ENCODE data around the gene IL10. TPM values are rescaled to one million over a fixed set of nuclear protein-coding genes. Genes with fewer than 3 reads are reported as not detected.

Gene IL10
- total and polyA plus RNA-seq, 11 donors, result 0.27 to 5.0 (median 0.88) TPM; not detected in 1

DNA sequence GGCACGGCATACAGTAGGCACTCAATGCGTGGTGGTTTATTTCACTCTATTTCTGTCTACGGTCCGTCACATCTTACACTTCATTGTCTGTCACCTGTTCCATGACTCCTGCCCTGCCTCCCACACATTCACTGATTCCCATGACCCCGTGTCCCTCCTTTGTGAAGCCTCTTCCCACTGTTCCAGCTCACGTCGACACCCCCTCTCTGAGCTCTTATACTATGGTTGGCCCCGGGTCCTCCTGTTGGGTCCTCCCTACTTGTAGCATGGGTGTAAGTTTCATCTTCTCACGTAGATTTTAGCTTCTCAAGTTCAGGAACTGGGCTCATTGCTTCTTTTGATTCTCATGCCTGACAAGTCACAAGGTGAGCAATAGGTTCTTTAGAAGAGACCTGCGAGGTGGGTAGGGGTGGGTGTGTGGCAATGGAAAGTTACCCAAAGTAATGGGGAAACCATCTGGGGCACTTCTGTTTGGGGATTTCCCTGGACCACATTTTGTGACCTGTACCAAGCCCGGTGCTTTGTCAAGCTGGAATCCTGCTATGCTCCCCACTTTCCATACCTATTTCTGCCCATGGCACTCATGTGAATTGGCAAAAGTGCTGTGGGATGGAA, 22.1 kb upstream of the IL10 start:
- H3K4me3 ChIP-seq, result no peak overlapping the region
- H3K27me3 ChIP-seq, result no peaks in the 10 kb centered on the region
- DNase-seq (no peak), ATAC-seq (no peak)
- no peaks in the 10 kb centered on the region for H3K36me3 ChIP-seq
- 89 to 93% (median 91%) methylated on average over 11 of the region's 11 CpGs for WGBS, 4 donors
- H3K27ac ChIP-seq, result no peak overlapping the region
- no peaks in the 10 kb centered on the region for H3K9me3 ChIP-seq
- peaks cover 0 to 23% (median 0%) of the 10 kb centered on the region in 12 donors for H3K4me1 ChIP-seq
- TF ChIP-seq, protein P1, sequence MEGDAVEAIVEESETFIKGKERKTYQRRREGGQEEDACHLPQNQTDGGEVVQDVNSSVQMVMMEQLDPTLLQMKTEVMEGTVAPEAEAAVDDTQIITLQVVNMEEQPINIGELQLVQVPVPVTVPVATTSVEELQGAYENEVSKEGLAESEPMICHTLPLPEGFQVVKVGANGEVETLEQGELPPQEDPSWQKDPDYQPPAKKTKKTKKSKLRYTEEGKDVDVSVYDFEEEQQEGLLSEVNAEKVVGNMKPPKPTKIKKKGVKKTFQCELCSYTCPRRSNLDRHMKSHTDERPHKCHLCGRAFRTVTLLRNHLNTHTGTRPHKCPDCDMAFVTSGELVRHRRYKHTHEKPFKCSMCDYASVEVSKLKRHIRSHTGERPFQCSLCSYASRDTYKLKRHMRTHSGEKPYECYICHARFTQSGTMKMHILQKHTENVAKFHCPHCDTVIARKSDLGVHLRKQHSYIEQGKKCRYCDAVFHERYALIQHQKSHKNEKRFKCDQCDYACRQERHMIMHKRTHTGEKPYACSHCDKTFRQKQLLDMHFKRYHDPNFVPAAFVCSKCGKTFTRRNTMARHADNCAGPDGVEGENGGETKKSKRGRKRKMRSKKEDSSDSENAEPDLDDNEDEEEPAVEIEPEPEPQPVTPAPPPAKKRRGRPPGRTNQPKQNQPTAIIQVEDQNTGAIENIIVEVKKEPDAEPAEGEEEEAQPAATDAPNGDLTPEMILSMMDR (IDR thresholded peaks at IDR 0.05), result no peak
- no peak for TF ChIP-seq POLR2A (IDR thresholded peaks at IDR 0.05)
- intact Hi-C loops (cut with DNase I), result no loop called here

DNA sequence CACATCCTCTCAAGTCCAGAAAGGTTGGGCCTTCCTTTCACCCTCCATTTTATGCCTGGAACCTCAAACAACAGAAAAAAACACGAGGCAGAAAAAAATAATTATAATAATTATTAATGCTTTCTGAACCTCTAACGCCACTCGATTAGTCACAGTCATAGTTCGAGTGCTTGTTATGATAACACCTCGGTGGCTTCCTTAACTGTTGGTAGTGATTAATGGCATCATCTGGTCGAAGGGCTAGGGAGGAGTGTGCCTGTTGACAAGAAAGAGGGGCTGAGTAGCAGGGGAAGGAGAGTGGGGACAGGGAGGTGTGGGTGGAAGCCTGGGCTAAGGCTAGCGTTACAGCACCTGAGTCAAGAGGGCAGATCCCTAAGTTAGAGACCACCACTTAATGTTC, 21.3 kb upstream of the IL10 start:
- Histone ChIP-seq H3K4me3 (no peak overlapping the region), H3K4me1 (peaks cover 0 to 23% (median 0%) of the 10 kb centered on the region in 12 donors), H3K27ac (no peak overlapping the region), H3K9me3 (no peaks in the 10 kb centered on the region), H3K27me3 (no peaks in the 10 kb centered on the region), H3K36me3 (no peaks in the 10 kb centered on the region)
- TF ChIP-seq, protein P1 (IDR thresholded peaks at IDR 0.05), result no peak
- TF ChIP-seq POLR2A (IDR thresholded peaks at IDR 0.05), result no peak
- DNase-seq, result no peak
- intact Hi-C loops (cut with DNase I), result no loop called here
- no peak for ATAC-seq
- 61 to 82% (median 73%) methylated on average over 7 of the region's 7 CpGs for WGBS, 4 donors

DNA sequence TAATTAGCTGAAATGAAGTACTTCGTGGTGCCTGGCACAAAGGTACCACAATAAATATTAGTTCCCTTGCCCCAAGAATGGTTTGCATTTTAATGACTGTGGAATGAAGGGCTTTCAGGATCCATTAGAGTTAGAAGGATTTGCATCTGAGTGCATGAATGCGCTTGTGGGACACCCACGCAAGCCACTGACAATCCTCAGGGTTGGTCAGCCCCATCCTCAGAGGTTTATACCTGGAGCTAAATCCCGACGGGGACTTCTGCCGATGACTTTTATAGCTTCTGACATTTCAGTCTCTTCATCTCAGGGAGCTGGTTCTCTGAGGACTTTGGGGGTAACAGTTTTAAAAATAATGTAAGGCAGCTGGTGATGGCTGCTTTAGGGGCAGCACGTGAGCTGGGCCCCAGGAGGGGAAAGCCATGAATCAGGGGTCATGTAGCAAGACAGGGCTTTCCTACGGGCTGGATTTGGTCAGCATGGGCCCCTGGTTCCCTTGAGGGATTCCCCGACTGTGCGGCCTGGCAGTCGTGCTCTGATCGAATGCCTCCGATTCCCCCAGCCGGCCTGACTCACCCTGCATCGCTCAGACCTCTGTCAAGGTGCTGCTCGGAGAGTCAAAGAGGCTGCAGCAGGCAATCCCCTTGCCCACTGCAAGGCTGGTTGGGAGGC, 20.8 kb upstream of the IL10 start:
- H3K9me3 ChIP-seq, result no peaks in the 10 kb centered on the region
- H3K27me3 ChIP-seq, result no peaks in the 10 kb centered on the region
- ATAC-seq (no peak), DNase-seq (no peak)
- no peaks in the 10 kb centered on the region for H3K36me3 ChIP-seq
- no peak overlapping the region for H3K27ac ChIP-seq
- 84 to 92% (median 88%) methylated on average over 13 to 16 of the region's 16 CpGs for WGBS, 4 donors
- H3K4me3 ChIP-seq, result no peak overlapping the region
- no peak for TF ChIP-seq POLR2A (IDR thresholded peaks at IDR 0.05)
- TF ChIP-seq, protein P1 (IDR thresholded peaks at IDR 0.05), result no peak
- intact Hi-C loops (cut with DNase I), result no loop called here
- H3K4me1 ChIP-seq, result peaks cover 0 to 19% (median 0%) of the 10 kb centered on the region in 12 donors

DNA sequence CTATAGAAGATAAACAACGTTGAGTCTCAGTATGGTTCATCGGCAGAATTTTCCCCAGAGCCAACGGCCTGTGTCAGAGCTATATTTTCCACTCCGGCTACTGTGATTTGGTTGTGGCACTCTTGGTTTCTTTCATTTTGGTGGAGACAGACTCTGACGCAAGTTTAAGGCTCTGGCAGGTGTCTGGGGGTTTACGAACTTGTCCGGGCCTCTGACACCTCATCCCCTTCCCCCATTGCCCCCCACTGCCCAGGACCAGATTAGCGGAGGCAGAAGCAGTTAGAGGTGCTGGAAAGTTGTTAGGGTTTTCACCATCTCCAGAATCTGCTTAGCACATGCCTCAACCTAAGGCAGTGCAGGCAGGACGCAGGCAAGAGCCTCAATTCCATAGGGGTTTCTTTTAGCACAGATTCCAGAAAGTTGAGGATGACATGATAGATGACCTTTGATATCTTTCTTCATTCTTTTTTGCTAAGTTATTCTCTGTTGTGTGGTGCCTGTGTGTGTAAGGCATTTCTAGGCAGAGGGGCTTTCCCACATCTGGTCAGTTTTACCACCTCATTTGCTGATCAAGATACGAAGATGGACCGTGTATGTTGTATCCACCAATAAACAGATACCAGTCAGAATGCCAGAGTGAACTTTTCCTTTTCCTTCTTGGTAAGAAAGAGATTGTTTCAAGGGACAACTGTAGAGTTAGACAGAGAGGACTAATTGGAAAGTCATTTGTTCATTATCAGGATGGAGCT, 18.4 kb upstream of the IL10 start:
- intact Hi-C loops (cut with DNase I), result no loop called here
- H3K27ac ChIP-seq, result no peak overlapping the region
- H3K9me3 ChIP-seq, result no peaks in the 10 kb centered on the region
- WGBS, 4 donors, result 85 to 88% (median 87%) methylated on average over 11 of the region's 11 CpGs
- no peak overlapping the region for H3K4me3 ChIP-seq
- ATAC-seq (no peak), DNase-seq (no peak)
- no peaks in the 10 kb centered on the region for H3K36me3 ChIP-seq
- peaks cover 0 to 8% (median 0%) of the 10 kb centered on the region in 12 donors for H3K4me1 ChIP-seq
- TF ChIP-seq, protein P1 (IDR thresholded peaks at IDR 0.05), result no peak
- TF ChIP-seq POLR2A (IDR thresholded peaks at IDR 0.05), result no peak
- no peaks in the 10 kb centered on the region for H3K27me3 ChIP-seq

Data from heart left ventricle (tissue), 16 donors.